GM12873 (cell line): ENCODE measurements around the gene NPC1L1.

Experiments
- CTCF ChIP-seq: IDR thresholded peaks from 2 replicates; pipeline ENCODE4 v1.5.1; 2012; ENCODE audit warnings: low read depth, mild to moderate bottlenecking, moderate library complexity, low read length, control low read depth; ENCODE audit not compliant: insufficient read depth; ENCODE audit errors: missing control alignments

NPC1L1 gene

GRCh38 chr7:44489955-44490350, 51.2 kb downstream of the NPC1L1 start:
- TF ChIP-seq CTCF, result no peak

GRCh38 chr7:44488955-44489354, 52.2 kb downstream of the NPC1L1 start:
- TF ChIP-seq CTCF, result no peak

- TF ChIP-seq CTCF, result no peak
Measured at GRCh38 chr7:44486693-44487092, 54.4 kb downstream of the NPC1L1 start.

- TF ChIP-seq CTCF, result no peak
Measured at GRCh38 chr7:44486001-44486400, 55.1 kb downstream of the NPC1L1 start.

- TF ChIP-seq CTCF, result no peak
Measured at GRCh38 chr7:44484482-44485313, 56.4 kb downstream of the NPC1L1 start.

GRCh38 chr7:44482502-44483485, 58.3 kb downstream of the NPC1L1 start:
- TF ChIP-seq CTCF, result no peak

- TF ChIP-seq CTCF, result no peak
Measured at GRCh38 chr7:44477938-44478337, 63.2 kb downstream of the NPC1L1 start.
